Measurements from ENCODE around the gene FAHD2A. TPM values are rescaled to one million over a fixed set of nuclear protein-coding genes. Genes with fewer than 3 reads are reported as not detected.
"Not testable (repeated sequence)": the region's sequence is repeated elsewhere in the genome, so short reads cannot be mapped to it uniquely, and the experiment has no call there.

FAHD2A gene
- total RNA-seq, 2 experiments from 2014 or later = 36.0 to 38.6 TPM

DNA sequence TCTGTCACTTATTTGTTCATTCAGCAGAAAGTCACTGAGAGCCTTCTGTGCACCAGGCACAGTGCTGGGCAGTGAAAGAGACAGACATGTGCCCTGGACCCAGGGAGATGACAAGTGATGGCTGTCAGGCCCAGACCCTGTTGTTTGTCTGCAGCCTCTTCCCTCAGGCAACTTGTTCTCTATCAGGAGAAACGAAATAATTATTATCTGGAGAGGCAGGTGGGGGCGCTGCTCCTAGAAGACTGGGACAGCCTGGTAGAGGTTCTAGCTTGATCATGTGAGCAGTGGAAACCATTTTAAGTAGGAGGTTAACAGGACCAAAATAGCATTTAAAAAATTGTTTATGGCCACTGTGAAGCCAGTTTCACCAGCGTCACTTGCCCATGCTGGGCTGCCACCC is 2.2 kb downstream of the FAHD2A start:
- not testable (repeated sequence) for H3K36me3 Mint-ChIP-seq; ATAC-seq; H3K27ac Mint-ChIP-seq; H3K9me3 Mint-ChIP-seq (ENCODE audit: low read depth); H3K27me3 Mint-ChIP-seq; DNase-seq; H3K4me3 Mint-ChIP-seq
- peaks cover 20% of the 10 kb centered on the region for H3K4me1 Mint-ChIP-seq
- CTCF ChIA-PET = interaction anchor here (2.9 kb wide), 1 partner anchor 122 kb away, joined by 6 read pairs; no protein-coding TSS in a partner anchor

DNA sequence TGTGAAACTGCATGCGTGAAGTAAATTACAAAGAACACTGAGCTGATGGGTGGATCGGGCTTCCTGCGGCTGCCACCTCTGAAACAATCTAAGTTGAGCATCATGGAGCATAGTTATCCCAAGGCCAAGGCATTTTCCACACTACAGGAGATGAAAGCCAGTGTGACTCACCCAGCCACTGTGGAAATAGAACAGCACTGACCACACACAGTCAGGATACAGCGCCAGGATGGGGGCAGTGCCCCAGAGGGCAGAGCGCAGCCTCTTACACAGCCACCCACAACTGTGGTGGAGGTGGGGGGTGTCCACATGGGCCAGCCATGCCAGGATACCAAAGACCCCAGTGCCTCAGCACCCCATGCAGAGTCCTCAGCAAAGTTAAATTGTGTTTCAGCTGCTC is 8.7 kb downstream of the FAHD2A start:
- H3K36me3 Mint-ChIP-seq; DNase-seq; H3K9me3 Mint-ChIP-seq (ENCODE audit: low read depth); ATAC-seq; H3K4me3 Mint-ChIP-seq; H3K27me3 Mint-ChIP-seq; H3K27ac Mint-ChIP-seq; CTCF ChIA-PET; H3K4me1 Mint-ChIP-seq: not testable (repeated sequence)

DNA sequence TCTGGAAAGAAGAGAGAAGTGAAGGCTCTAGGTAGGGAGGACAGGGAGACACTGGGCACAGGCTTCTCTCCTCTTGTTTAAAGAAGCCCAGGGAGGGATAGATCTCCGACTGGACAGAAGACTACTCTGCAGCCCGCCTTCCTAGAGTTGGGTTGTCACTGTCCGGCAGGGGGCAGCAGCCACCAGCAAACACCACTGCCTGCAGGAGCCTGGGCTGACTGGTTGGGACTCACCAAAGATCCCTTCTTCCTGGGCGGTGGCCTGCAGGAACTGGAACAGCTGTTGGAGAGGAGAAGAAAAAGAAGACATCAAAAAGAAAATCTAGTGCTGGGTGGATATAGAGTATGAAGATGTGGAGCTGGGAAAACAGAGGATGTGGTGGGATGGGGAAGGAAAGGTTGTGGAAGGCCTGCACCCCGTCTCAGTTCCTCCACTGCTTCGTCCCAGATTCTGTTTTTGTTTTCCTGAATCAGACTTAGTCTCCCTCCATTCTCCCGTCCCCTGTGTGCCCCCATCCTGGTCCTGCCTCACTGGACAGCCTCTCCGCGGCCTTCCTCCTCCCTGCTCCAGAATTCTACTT is 11.6 kb downstream of the FAHD2A start:
- ATAC-seq (peak; percentile 87), DNase-seq (peak; percentile 69)
- H3K27me3 Mint-ChIP-seq; H3K4me3 Mint-ChIP-seq; H3K27ac Mint-ChIP-seq; H3K9me3 Mint-ChIP-seq (ENCODE audit: low read depth); H3K36me3 Mint-ChIP-seq; H3K4me1 Mint-ChIP-seq: not testable (repeated sequence)
- CTCF ChIA-PET = interaction anchor here (1.8 kb wide), 1 partner anchor 10 kb away, joined by 5 read pairs; no protein-coding TSS in a partner anchor

DNA sequence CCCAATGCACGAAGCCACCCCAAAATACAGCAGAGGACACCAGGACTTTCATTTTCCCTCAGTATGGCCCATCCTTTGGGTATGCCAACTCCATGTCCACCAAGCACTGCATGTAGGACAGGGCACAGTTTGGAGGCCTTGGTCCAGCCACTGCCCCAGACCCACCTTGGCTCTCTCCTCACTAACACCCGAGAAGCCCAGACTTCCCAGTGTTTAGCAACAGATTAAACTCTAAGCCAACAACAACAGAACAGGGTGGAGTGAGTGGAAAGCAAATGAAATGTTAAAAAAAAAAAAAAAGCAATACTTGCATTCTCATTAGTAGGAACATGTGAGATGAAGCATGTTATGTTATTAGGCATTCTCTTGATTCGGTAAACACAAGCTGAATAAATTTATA is 12.6 kb downstream of the FAHD2A start:
- H3K27me3 Mint-ChIP-seq; CTCF ChIA-PET; ATAC-seq; H3K9me3 Mint-ChIP-seq (ENCODE audit: low read depth); H3K36me3 Mint-ChIP-seq; H3K27ac Mint-ChIP-seq; H3K4me1 Mint-ChIP-seq; DNase-seq; H3K4me3 Mint-ChIP-seq: not testable (repeated sequence)

DNA sequence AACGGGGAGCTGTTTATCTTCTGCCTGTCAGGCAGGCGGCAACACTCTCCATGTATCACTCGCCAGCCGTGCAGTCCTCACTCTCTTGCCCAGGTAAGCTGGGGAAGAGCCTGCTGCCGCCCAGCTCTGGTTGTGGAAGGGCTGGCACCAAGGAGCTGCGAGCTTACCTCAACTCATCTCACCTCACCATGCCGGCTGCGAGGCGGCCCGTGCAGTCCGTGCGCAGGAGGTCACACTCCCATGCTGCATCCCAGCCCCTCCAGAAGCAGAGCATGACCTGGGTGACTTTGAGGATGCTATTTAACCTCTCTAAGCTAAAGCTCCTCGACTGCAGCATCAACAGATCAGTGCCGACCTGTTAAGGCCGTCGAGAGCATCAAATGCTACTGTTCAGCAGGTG is 13.1 kb downstream of the FAHD2A start:
- not testable (repeated sequence) for H3K4me3 Mint-ChIP-seq; H3K9me3 Mint-ChIP-seq (ENCODE audit: low read depth)

DNA sequence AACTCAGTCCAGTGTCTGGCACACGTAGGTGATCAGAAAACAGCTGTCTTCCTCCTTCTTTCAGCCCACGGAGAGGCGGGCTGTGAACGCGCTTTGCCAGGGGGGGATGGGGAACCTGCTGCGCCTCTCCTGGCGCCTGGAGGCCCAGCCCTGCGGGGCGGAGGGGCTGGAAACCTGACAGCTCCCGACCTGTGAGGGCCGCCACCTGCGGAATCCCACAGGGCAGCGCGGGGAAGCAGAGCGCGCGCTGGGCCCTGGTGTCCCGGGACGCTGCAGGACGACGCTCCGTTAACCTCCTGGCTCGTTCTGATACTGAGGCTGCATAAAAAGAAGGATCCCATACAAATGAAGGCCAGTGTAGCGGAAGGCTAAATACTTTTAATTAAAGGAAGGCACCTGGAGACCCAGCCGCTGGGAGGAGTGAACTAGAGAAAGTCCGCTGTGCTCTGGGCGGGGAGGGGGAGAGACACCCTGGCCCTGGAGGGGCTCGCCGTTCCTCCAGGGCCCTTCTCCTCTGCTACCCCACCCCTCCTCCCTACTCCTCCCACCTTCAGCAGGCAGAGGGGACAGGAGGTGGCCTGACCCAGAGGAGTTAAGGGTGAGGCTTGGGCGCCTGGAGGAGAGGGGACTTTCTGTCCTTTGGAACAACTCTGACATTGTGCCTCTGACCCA is 24.8 kb downstream of the FAHD2A start:
- ATAC-seq; H3K27me3 Mint-ChIP-seq; CTCF ChIA-PET; DNase-seq; H3K36me3 Mint-ChIP-seq; H3K4me3 Mint-ChIP-seq; H3K27ac Mint-ChIP-seq; H3K9me3 Mint-ChIP-seq (ENCODE audit: low read depth); H3K4me1 Mint-ChIP-seq: not testable (repeated sequence)

More for the DNA sequence above, 13.1 kb downstream of the FAHD2A start:
- H3K4me1 Mint-ChIP-seq, H3K27me3 Mint-ChIP-seq, ATAC-seq, DNase-seq, H3K36me3 Mint-ChIP-seq, H3K27ac Mint-ChIP-seq, CTCF ChIA-PET: not testable (repeated sequence)

DNA sequence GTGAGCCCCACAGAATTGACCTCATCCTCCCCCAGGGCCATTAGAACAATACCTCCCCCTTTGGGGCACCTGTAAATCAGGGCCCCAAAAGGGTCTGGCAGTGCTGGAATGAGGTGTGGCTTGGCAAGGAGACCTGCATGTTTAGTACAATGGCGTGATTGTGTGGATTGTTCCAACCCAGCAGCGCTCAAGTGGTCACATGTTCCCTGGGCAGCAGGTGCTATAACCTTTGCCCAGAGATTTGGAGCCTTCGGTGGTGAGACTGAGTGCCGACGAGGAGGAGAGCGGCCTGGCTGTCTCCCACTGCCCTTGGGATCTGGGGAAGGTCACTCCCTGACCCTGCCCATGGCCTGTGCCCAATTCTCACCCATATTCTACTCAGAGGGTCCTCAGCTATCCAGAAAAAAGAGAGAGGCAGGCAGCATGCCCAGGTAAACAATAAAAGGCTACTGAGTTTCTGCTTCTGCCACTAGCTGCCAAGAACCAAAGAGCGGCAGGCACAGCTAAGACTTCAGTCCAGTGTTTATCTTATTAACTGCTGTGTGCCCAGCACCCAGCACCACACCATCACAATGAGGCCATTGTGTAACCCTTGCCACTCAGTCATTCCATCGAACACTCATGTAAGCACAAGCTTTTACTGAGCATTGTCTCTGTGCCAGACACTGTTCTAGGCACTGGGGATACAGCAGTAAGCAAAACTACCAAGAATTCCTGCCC is 27.4 kb downstream of the FAHD2A start:
- H3K4me3 Mint-ChIP-seq; H3K36me3 Mint-ChIP-seq; H3K9me3 Mint-ChIP-seq (ENCODE audit: low read depth); H3K27ac Mint-ChIP-seq; H3K27me3 Mint-ChIP-seq; H3K4me1 Mint-ChIP-seq; DNase-seq; CTCF ChIA-PET; ATAC-seq: not testable (repeated sequence)

DNA sequence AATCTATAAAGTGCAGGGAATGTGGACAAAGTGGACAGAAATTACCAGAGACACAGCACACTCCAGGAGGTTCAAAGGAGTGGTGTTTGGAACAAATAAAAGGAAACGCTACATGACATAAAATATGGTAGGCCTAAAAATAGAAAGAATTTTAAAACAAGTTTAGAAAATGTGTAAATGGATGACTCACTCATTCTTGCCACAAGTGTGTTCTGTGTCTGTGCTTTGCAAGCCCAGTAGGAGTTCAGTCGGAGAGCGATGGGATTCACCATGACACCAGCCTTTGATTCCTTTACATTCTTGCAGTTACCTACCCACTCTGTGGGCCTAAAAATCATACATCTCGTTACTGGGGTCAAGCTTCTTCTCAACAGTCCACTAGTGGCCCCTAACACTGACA is 30.9 kb downstream of the FAHD2A start:
- H3K4me1 Mint-ChIP-seq; DNase-seq; H3K9me3 Mint-ChIP-seq (ENCODE audit: low read depth); CTCF ChIA-PET; H3K27me3 Mint-ChIP-seq; H3K36me3 Mint-ChIP-seq; ATAC-seq; H3K4me3 Mint-ChIP-seq; H3K27ac Mint-ChIP-seq: not testable (repeated sequence)

DNA sequence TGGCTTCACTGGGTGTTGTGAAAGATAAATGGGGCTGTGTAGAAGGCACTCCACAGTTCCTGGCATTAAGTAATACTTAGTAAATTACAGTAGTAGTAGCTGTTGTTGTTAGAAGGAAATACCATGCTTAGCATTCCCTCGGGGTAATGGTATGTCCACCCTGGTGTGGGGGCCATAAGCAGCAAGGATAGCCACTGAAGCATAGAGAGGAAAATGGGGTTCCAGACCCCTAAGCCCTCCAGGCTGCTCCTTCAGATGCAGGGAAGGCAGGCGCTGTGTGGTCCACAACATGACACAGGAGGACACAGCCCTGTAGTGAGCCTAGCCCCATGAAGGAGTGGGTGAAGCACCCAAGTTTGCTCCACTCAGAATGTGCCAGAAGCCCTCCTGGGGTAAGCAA is 31.5 kb downstream of the FAHD2A start:
- H3K27me3 Mint-ChIP-seq; H3K27ac Mint-ChIP-seq; DNase-seq; H3K4me3 Mint-ChIP-seq; CTCF ChIA-PET; H3K4me1 Mint-ChIP-seq; H3K36me3 Mint-ChIP-seq; H3K9me3 Mint-ChIP-seq (ENCODE audit: low read depth); ATAC-seq: not testable (repeated sequence)

DNA sequence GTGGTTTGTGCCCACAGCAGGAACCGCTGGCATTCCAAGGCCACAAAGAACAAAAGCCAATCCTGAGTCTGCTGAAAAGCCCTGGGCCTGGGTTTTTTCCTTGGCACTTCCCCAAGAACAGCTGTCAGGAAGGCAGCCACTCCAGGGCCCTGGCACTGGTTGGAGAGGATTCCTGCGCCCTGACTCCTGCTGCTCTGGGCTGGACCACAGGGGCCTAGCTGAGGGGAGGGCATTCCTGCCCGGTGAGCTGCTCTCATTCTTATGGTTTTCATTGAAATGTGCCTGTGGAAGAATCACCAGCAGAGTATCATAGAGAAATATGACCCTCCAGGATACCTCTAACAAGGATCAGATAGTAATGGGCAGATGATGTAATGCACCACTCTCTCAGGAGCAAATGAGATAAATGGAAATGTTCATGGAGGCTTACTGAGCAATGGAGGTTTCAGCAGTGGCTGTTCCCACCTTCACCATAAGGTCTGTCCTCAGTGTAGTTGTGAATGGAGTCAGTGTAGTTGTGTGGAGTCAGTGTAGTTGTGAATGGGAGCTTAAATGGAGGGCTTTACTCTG is 32.1 kb downstream of the FAHD2A start:
- H3K4me3 Mint-ChIP-seq; CTCF ChIA-PET; H3K27ac Mint-ChIP-seq; H3K4me1 Mint-ChIP-seq; DNase-seq; H3K36me3 Mint-ChIP-seq; H3K9me3 Mint-ChIP-seq (ENCODE audit: low read depth); H3K27me3 Mint-ChIP-seq; ATAC-seq: not testable (repeated sequence)

DNA sequence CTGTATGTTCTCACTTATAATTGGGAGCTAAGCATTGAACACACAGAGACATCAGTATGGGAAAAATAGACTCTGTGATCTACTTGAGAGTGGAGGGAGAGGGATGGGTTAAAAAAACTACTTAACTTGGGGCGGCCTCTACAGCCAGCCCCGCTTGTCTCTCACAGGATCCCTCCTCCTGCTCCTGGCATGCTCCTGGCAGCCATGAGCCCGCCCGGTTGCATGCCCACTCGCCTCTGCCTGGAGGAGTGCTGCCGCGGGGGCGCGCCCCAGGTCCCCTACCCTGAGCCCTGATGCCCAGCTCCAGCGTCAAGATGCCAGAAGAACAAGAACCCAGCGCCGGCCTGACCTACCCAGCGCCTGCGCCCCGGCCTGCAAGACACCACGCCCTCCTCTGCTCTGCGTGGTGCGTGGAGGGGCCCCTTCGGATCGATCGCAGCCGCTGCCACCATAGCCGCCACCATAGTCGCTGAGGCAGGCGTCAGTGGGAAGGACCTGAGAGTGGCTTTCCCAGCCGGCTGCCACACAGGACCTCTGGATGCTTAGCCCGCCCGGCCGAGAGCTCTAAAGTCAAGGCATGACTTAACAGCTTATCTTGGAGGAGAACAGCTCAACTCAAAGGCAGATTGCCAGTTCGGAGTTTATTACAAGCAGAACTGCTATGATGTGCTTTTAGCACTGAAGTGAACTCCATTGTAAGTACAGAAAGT is 32.8 kb downstream of the FAHD2A start:
- H3K4me3 Mint-ChIP-seq; ATAC-seq; CTCF ChIA-PET; DNase-seq; H3K27me3 Mint-ChIP-seq; H3K27ac Mint-ChIP-seq; H3K4me1 Mint-ChIP-seq; H3K36me3 Mint-ChIP-seq; H3K9me3 Mint-ChIP-seq (ENCODE audit: low read depth): not testable (repeated sequence)

DNA sequence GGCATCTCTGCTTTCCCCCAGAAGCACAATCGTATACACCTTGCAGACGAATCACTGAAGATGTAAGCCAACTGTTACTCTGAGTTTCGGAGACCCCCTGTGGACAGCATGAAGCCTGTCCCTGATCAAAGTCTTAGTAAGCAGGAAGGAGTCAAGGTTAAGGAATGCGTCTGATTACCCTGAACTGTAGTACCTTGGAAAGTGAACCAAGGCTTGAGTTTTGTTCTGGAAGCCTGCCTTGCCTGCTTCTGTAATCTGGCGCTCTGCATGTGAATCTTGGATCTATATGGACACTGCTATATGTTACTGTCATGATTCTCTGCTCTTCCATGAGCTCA is 33.3 kb downstream of the FAHD2A start:
- H3K36me3 Mint-ChIP-seq; ATAC-seq; H3K4me3 Mint-ChIP-seq; H3K27ac Mint-ChIP-seq; H3K27me3 Mint-ChIP-seq; DNase-seq; CTCF ChIA-PET; H3K4me1 Mint-ChIP-seq; H3K9me3 Mint-ChIP-seq (ENCODE audit: low read depth): not testable (repeated sequence)

DNA sequence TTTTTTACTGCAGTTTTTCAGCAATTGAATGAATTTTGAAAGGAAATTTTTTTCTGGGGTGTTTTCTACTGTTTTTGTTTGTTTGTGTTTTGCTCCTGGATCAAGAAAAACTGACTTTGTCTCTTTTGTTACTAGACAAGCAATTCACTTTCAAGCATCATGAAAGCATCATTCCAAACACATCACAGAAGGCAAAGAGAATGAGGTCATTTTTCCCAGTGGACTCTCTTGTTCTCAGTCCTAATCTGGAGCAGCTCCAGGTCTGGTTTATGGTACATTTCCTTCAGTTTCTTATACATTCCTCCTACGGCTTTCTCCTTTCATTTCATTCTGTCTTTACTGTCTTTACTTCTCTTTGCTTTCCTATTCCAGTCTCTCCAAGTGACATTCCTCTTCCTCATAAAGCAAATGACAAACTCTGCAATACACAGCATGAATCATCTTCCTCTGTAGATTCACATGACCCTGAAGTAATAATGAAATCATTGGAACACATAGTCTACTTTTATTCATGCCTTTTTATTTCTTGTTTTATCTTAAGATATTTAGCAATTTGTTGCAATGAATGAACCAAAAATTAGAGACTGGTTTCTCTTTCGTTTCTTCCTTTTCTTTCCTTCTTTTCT is 40.1 kb downstream of the FAHD2A start:
- H3K36me3 Mint-ChIP-seq; ATAC-seq; H3K4me1 Mint-ChIP-seq; H3K27me3 Mint-ChIP-seq; DNase-seq; CTCF ChIA-PET; H3K27ac Mint-ChIP-seq; H3K9me3 Mint-ChIP-seq (ENCODE audit: low read depth); H3K4me3 Mint-ChIP-seq: not testable (repeated sequence)
